Neural progenitor cell (in vitro differentiated cells): ENCODE results near the gene INPP5B.

Source experiments
- CTCF ChIP-seq: fragments of 200-600 bp; sonication (generic); IDR thresholded peaks from 2 replicates; pipeline ENCODE4 v1.5.1; 2017; ENCODE audit warnings: antibody characterized with exemption, mild to moderate bottlenecking
- EZH2 ChIP-seq: fragments of 200-600 bp; sonication (generic); IDR thresholded peaks from 2 replicates; pipeline ENCODE4 v1.6.1; 2017; ENCODE audit warnings: antibody characterized with exemption, mild to moderate bottlenecking, moderate library complexity

- no peak for TF ChIP-seq CTCF
- no peak for TF ChIP-seq EZH2
These were observed 11.8 kb upstream of the INPP5B start for GRCh38 chr1:37958690-37959089.
